ENCODE data around the gene CFAP46.

Gene CFAP46

GRCh38 chr10:132883391-132883881, 58.9 kb downstream of the CFAP46 start:
- Histone ChIP-seq H3K9me3 (ENCODE audit: low read length) (no peaks in the 10 kb centered on the region), H3K36me3 (ENCODE audit: insufficient read depth, low read length) (no peaks in the 10 kb centered on the region), H3K9ac (ENCODE audit: low read length) (no peak overlapping the region), H3K27me3 (ENCODE audit: control insufficient read depth in 1 of 2, insufficient read depth in 2 of 2, low read length in 2 of 2) (peaks cover 0 to 5% of the 10 kb centered on the region in 2 donors), H3K27ac (ENCODE audit: low read depth, low read length) (no peak overlapping the region), H3K4me1 (ENCODE audit: insufficient read depth, low read length) (no peaks in the 10 kb centered on the region), H3K4me3 (ENCODE audit: low read depth in 1 of 2, low read length in 2 of 2) (no peak overlapping the region)

DNA sequence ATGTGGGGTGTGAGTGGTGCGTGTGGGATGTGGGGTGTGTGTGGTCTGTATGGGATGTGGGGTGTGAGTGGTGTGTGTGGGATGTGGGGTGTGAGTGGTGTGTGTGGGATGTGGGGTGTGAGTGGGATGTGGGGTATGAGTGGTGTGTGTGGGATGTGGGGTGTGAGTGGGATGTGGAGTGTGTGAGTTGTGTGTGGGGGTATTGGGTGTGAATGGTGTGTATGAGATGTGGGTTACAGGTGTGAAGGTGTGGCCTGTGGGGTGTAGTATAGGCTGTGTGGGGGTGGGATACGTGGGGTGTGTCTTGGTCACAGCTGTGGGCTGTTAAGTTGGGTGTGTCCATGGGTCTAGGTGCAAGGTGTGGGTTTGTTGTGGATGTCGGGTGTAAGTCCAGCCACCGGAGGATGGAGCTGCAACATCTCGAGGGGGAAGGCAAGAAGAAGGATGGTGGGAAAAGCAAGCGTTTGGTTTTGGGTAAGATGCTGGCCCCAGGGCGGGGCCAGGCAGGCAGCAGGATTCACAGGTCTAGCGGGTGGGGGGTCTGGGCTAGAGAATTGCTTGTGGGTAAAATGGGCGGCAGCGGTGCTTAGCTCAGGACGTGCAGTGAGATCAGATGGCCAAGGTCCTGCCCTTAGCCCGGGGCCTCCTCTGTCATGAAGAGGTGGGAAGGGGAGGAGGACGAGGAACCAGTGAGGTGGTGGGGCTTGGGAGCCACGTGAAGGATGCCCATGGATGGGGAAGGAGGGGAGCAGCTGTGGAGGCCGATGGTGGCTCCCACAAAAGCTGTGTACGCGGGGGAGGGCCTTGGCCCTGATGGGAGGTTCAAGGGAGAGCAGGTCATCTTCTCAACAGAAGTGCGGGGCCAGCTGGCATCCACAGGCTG, 60.1 kb downstream of the CFAP46 start:
- Histone ChIP-seq H3K36me3 (ENCODE audit: insufficient read depth, low read length) (no peaks in the 10 kb centered on the region), H3K9ac (ENCODE audit: low read length) (no peak overlapping the region), H3K27ac (ENCODE audit: low read depth, low read length) (no peak overlapping the region), H3K4me3 (ENCODE audit: low read depth in 1 of 2, low read length in 2 of 2) (no peak overlapping the region), H3K9me3 (ENCODE audit: low read length) (no peaks in the 10 kb centered on the region), H3K27me3 (ENCODE audit: control insufficient read depth in 1 of 2, insufficient read depth in 2 of 2, low read length in 2 of 2) (peaks cover 0 to 6% of the 10 kb centered on the region in 2 donors), H3K4me1 (ENCODE audit: insufficient read depth, low read length) (no peaks in the 10 kb centered on the region)

DNA sequence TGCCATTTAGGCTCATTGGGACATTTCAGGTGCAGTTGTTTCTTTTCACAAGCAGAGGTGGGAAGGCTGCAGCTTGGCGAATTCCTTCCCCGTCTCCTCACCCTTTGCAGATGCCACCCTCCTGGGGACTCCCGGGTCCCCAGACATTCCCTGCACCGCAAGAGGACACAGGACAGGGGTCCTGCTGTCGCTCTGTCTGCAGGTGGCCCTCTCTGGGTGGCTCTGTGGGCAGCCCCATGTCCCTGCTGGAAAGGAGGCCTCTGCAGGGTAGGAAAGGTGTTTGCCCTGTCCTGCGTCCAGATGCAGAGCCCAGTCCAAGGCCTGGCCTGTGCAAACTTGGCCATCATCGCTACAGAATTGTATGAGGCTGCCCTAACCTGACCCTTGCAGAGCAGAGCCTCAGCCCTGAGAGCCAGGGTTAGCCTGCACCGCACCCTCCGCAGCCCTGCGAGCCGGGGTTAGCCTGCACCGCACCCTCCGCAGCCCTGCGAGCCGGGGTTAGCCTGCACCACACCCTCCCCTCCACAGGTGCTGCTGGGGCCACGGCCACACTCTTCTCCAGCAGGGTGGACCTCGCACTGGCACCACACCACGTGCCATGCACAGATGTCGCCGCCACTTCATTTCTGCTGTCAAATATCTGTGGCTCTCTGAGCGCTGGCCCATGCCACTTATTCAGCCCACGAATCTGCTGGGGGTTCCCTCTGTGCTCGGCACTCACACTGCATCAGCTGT, 61.0 kb downstream of the CFAP46 start:
- no peak overlapping the region for H3K4me3 ChIP-seq (ENCODE audit: low read depth in 1 of 2, low read length in 2 of 2)
- H3K9me3 ChIP-seq (ENCODE audit: low read length), result no peaks in the 10 kb centered on the region
- H3K27ac ChIP-seq (ENCODE audit: low read depth, low read length), result no peak overlapping the region
- no peak overlapping the region for H3K9ac ChIP-seq (ENCODE audit: low read length)
- H3K27me3 ChIP-seq (ENCODE audit: control insufficient read depth in 1 of 2, insufficient read depth in 2 of 2, low read length in 2 of 2), result peaks cover 0 to 6% of the 10 kb centered on the region in 2 donors
- H3K36me3 ChIP-seq (ENCODE audit: insufficient read depth, low read length), result no peaks in the 10 kb centered on the region
- H3K4me1 ChIP-seq (ENCODE audit: insufficient read depth, low read length), result no peaks in the 10 kb centered on the region

GRCh38 chr10:132880128-132880981, 62.0 kb downstream of the CFAP46 start:
- H3K4me3 ChIP-seq (ENCODE audit: low read depth in 1 of 2, low read length in 2 of 2), result no peak overlapping the region
- H3K9ac ChIP-seq (ENCODE audit: low read length), result no peak overlapping the region
- H3K4me1 ChIP-seq (ENCODE audit: insufficient read depth, low read length), result no peaks in the 10 kb centered on the region
- no peaks in the 10 kb centered on the region for H3K36me3 ChIP-seq (ENCODE audit: insufficient read depth, low read length)
- H3K27me3 ChIP-seq (ENCODE audit: control insufficient read depth in 1 of 2, insufficient read depth in 2 of 2, low read length in 2 of 2), result peaks cover 0 to 6% of the 10 kb centered on the region in 2 donors
- H3K27ac ChIP-seq (ENCODE audit: low read depth, low read length), result no peak overlapping the region
- H3K9me3 ChIP-seq (ENCODE audit: low read length), result no peaks in the 10 kb centered on the region

DNA sequence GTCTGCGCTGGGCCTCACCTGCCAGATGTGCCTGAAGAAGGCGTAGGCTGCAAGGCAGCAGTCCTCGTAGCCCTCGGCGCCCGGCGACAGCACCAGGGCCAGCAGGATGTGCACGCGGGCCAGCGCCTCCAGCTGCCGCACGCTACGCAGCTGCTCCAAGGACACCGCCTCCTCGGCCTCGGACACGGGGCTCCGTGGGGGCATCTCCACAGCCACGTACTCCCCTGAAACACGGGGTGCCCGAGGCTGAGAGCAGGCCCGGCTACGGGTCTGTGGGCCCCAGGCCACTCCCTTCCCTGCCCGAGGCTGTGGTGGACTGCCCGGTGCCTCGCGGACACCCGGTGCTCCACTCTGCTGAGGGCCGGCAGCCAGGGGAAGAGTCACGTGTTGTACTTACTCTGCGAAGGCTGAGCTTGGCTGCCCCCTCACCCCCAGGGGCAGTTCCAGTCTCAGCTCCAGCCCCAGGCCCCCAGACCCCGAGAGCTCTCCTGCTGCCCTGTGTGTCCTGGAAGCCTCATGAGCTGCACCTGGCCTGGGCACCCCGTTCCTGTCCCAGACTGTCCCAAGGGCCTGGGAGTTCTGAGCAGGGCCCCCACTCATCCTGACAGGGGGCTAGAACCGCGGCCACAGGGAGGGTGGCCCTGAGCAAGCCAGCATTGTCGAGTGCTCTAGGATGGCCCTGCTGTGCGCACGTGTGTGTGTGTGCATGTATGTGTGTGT, 62.8 kb downstream of the CFAP46 start:
- Histone ChIP-seq H3K27me3 (ENCODE audit: control insufficient read depth in 1 of 2, insufficient read depth in 2 of 2, low read length in 2 of 2) (peaks cover 0 to 6% of the 10 kb centered on the region in 2 donors), H3K27ac (ENCODE audit: low read depth, low read length) (no peak overlapping the region), H3K4me1 (ENCODE audit: insufficient read depth, low read length) (no peaks in the 10 kb centered on the region)

DNA sequence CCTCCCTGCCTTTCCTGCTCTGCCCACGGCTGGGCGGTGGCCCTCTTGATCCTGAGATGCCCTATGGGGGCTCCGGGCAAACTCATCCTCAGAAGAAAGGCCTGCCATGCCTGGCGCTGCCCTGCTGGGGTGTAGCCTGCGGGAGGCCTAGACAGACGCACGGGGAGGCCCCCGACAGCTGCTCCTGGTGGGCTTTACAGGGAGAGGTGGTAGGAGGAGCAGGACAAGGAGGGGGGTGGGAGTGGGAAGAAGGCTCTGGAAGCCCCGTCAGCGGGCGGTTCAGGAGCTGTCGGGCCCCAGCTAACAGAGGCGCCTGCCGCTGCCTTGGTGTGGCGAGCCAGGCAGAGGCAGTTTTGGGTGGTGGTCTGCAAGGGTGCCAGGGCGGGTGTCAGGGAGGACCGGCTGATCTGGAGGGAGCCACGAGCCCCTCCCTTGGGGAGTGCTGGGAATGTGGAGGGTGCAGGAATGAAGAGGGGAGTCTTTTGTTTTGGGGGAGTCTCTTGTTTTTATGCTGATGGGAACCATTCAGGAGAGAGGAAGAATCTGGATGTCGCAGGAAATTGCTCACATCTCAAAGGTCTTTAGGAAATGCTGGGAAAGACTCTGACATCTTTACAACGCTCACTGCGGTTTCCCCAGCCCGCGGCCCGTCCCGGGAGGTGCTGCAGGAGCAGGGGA, 63.5 kb downstream of the CFAP46 start:
- H3K27me3 ChIP-seq (ENCODE audit: control insufficient read depth in 1 of 2, insufficient read depth in 2 of 2, low read length in 2 of 2), result peaks cover 0 to 6% of the 10 kb centered on the region in 2 donors

More for the DNA sequence above, 62.8 kb downstream of the CFAP46 start:
- no peak overlapping the region for H3K9ac ChIP-seq (ENCODE audit: low read length)
- H3K4me3 ChIP-seq (ENCODE audit: low read depth in 1 of 2, low read length in 2 of 2), result no peak overlapping the region
- H3K36me3 ChIP-seq (ENCODE audit: insufficient read depth, low read length), result no peaks in the 10 kb centered on the region
- H3K9me3 ChIP-seq (ENCODE audit: low read length), result no peaks in the 10 kb centered on the region

GRCh38 chr10:132878091-132878729, 64.2 kb downstream of the CFAP46 start:
- no peak overlapping the region for H3K4me3 ChIP-seq (ENCODE audit: low read depth in 1 of 2, low read length in 2 of 2)
- no peak overlapping the region for H3K9ac ChIP-seq (ENCODE audit: low read length)
- peaks cover 0 to 6% of the 10 kb centered on the region in 2 donors for H3K27me3 ChIP-seq (ENCODE audit: control insufficient read depth in 1 of 2, insufficient read depth in 2 of 2, low read length in 2 of 2)

More for the DNA sequence above, 63.5 kb downstream of the CFAP46 start:
- no peak overlapping the region for H3K9ac ChIP-seq (ENCODE audit: low read length)
- no peak overlapping the region for H3K27ac ChIP-seq (ENCODE audit: low read depth, low read length)
- no peak overlapping the region for H3K4me3 ChIP-seq (ENCODE audit: low read depth in 1 of 2, low read length in 2 of 2)
- H3K36me3 ChIP-seq (ENCODE audit: insufficient read depth, low read length), result no peaks in the 10 kb centered on the region
- no peaks in the 10 kb centered on the region for H3K4me1 ChIP-seq (ENCODE audit: insufficient read depth, low read length)
- no peaks in the 10 kb centered on the region for H3K9me3 ChIP-seq (ENCODE audit: low read length)

DNA sequence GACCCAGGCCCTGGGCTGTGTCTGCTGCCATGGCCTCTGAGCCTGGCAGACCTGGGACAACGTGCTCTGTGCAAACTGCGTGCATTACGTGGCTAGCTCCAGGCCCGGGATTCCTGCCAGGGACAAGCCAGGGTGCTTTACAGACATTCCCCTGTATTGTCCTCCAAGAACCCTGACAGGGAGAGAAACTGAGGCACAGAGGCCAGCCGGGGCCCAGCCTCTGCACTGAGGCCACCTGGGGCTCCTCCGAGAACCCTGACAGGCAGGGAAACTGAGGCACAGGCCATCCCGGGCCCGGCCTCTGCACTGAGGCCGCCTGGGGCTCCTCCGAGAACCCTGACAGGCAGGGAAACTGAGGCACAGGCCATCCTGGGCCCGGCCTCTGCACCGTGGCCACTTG, 64.9 kb downstream of the CFAP46 start:
- Histone ChIP-seq H3K4me3 (ENCODE audit: low read depth in 1 of 2, low read length in 2 of 2) (no peak overlapping the region), H3K36me3 (ENCODE audit: insufficient read depth, low read length) (no peaks in the 10 kb centered on the region), H3K4me1 (ENCODE audit: insufficient read depth, low read length) (no peaks in the 10 kb centered on the region), H3K27ac (ENCODE audit: low read depth, low read length) (no peak overlapping the region), H3K9ac (ENCODE audit: low read length) (no peak overlapping the region), H3K27me3 (ENCODE audit: control insufficient read depth in 1 of 2, insufficient read depth in 2 of 2, low read length in 2 of 2) (peaks cover 0 to 6% of the 10 kb centered on the region in 2 donors), H3K9me3 (ENCODE audit: low read length) (no peaks in the 10 kb centered on the region)

More at GRCh38 chr10:132878091-132878729, 64.2 kb downstream of the CFAP46 start:
- no peaks in the 10 kb centered on the region for H3K9me3 ChIP-seq (ENCODE audit: low read length)
- no peaks in the 10 kb centered on the region for H3K4me1 ChIP-seq (ENCODE audit: insufficient read depth, low read length)
- H3K27ac ChIP-seq (ENCODE audit: low read depth, low read length), result no peak overlapping the region
- no peaks in the 10 kb centered on the region for H3K36me3 ChIP-seq (ENCODE audit: insufficient read depth, low read length)

GRCh38 chr10:132876993-132877431, 65.4 kb downstream of the CFAP46 start:
- no peaks in the 10 kb centered on the region for H3K4me1 ChIP-seq (ENCODE audit: insufficient read depth, low read length)
- H3K27me3 ChIP-seq (ENCODE audit: control insufficient read depth in 1 of 2, insufficient read depth in 2 of 2, low read length in 2 of 2), result peaks cover 0 to 6% of the 10 kb centered on the region in 2 donors
- no peaks in the 10 kb centered on the region for H3K36me3 ChIP-seq (ENCODE audit: insufficient read depth, low read length)
- no peak overlapping the region for H3K4me3 ChIP-seq (ENCODE audit: low read depth in 1 of 2, low read length in 2 of 2)
- no peaks in the 10 kb centered on the region for H3K9me3 ChIP-seq (ENCODE audit: low read length)
- H3K27ac ChIP-seq (ENCODE audit: low read depth, low read length), result no peak overlapping the region
- H3K9ac ChIP-seq (ENCODE audit: low read length), result no peak overlapping the region
